GM18511 (cell line): ENCODE results near the gene ABLIM2.
"Not testable (repeated sequence)": the region's sequence is repeated elsewhere in the genome, so short reads cannot be mapped to it uniquely, and the experiment has no call there.

Experiments used
- ATAC-seq: cut with Tn5 transposase; IDR thresholded peaks from one replicate; pipeline ENCODE4 v1.9.1; 2021; ENCODE audit warnings: mild to moderate bottlenecking, moderate library complexity; ENCODE audit not compliant: unreplicated experiment

Gene ABLIM2

GRCh38 chr4:8142556-8142955, 16.1 kb downstream of the ABLIM2 start:
- no peak for ATAC-seq

GRCh38 chr4:8141935-8142334, 16.7 kb downstream of the ABLIM2 start:
- no peak for ATAC-seq

- no peak for ATAC-seq
These were observed 17.7 kb downstream of the ABLIM2 start for GRCh38 chr4:8140915-8141314.

GRCh38 chr4:8139726-8140125, 18.9 kb downstream of the ABLIM2 start:
- ATAC-seq, result not testable (repeated sequence)

DNA sequence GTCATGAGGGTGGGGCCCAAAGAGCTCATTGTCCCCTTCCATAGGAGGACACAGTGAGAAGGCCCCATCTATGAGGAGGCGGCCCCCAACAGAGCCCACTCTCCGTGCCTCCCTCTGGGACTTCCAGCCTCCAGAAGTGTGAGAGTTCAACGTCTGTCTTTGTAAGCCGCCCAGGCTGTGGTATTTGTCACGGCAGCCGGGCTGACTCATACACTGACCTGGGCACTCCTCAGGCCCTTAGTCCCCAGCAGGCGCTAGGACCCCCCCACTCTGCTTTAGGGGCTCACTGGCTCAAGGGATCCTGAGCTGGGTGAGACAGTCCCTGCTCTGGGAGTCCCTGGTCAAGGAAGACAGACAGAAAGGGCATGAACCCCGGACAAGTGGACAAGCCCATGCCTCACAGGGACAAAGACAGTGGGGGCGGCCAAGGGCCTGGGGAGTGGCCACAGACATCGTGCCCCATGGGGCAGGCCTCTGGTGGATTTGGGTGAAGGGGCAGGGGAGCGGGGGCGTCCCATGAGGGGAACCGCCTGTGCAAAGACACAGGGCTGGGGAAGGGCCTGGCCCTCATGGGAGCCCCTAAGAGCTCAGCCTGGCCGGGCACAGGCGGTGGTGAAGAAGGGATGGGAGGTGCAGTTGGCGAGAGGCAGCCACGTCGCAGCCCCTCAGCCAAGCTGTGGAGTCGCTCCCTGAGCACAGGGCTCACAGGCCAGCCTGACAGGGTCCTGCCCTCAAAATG, 21.5 kb downstream of the ABLIM2 start:
- no peak for ATAC-seq

- no peak for ATAC-seq
These were observed 22.1 kb downstream of the ABLIM2 start for GRCh38 chr4:8136529-8136928.

GRCh38 chr4:8135666-8136065, 22.9 kb downstream of the ABLIM2 start:
- ATAC-seq, result no peak

DNA sequence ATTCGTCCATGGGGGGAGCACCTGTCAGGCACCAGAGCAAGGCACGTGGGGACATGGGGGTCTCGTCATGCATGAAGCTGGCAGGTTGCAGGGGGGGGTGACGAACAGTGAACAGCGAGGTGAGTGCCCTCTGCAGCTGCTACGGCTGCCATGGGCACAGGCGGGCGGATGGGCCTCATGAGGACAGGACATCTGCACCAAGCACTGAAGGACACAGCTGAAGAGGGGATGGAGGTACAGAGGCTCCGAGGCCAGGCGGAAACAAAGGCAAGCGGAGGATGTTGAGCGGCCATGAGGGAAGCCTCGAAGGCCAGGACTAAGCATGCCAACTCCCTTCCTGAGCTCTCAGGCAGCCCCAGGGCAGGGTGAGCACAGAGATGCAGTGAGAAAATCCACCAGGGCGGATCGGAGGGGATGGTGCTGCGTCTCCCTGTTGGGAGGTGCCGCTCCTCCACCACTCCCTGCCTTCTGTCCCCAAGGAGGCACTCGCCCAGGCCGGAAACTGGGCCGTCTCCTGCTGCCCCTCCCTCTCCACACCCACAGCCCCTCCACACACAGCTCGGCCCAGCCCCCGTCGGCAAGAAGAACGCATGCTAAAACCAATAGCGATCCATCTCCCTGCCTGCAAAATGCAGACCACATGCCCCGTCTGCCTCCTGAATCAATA, 24.6 kb downstream of the ABLIM2 start:
- no peak for ATAC-seq

DNA sequence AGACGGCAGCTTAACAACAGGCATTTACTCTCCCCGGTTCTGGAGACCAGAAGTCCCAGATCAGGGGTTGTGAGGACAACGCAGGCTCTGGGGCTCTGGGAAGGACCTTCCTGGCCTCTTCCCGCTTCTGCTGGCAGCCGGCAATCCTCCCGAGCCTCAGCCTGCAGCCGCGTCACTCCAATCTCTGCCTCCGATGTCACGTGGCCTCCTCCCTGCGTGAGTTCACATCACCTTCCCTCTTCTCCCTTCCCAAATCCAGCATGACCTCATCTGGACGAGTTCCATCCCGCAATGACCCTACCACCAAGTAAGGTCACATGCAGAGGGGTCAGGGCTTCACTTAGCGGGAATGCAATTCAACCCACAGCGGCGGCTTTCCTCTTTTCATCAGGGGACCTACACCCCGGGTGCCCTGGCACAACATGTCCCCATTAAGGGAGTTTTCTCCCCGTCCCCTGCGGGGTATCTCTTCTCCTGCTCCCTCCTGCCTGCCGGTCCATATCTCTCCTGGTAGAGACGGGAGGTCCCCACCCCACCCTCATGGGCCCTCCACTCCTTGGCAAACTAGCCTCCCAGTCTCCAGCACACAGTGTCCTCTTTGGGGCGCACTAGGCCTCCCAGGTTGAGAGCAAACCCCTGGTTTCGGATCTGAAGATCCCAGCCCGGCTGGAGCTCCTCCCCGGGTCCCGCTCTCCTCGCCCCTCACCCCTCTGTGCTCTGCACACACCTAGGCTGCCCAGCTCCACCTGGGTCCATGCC, 25.5 kb downstream of the ABLIM2 start:
- ATAC-seq, result no peak

- no peak for ATAC-seq
These were observed 26.2 kb downstream of the ABLIM2 start for GRCh38 chr4:8132400-8132799.

DNA sequence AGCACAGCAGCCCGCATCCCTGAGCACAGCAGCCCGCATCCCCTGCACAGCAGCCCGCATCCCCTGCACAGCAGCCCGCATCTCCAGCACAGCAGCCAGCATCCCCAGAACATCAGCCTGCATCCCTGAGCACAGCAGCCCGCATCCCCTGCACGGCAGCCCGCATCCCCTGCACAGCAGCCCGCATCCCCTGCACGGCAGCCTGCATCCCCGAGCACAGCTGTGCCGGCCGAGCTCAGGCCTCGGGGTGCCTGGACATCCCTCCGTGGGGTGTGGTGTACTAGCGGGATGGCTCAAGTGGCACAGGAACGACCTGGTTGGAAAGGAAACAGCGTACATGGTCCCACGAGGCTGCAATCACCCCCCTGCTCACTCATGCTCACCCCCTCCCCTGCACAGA, 26.8 kb downstream of the ABLIM2 start:
- no peak for ATAC-seq

GRCh38 chr4:8131210-8131609, 27.4 kb downstream of the ABLIM2 start:
- no peak for ATAC-seq

- ATAC-seq, result no peak
These were observed 28.1 kb downstream of the ABLIM2 start for GRCh38 chr4:8130346-8131066.

DNA sequence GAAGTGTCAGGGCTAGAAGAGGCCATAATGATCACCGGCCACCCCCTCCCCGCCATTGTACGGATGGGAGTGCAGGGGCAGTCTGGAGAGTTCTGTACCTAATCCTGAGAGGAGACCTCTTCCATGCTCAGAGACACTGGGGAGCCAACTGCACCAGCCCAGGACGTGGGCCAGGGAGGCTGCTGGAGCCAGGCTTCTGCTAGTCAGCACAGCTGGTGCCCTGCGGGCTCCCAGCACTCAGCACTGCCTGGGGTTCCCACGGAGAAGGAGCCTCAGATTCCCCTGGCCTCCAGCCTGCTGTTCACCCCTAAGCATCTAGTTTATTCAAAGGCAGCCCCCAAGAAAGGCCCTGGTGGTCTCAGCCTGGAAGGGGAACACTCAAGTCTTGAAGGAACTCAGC, 28.8 kb downstream of the ABLIM2 start:
- no peak for ATAC-seq

DNA sequence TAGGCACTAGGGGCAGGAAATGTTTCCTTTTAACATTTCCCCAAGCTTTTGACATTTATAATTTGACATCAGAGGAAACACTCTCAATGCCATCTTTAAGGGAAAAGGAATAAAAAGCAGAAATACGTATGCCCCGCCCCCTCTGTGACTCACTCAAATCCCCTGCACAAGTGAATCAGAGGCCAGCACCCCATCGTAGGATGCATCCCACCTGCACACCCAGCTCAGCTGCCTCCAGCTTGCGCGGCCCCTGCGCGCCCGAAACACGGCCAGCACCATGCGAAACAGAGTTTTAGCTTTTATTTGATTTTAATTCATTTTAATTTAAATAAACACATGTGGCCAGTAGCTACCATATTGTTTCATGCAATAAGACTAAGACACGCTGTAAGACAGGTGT, 29.5 kb downstream of the ABLIM2 start:
- ATAC-seq, result no peak

- ATAC-seq, result no peak
These were observed 30.3 kb downstream of the ABLIM2 start for GRCh38 chr4:8128100-8128856.

DNA sequence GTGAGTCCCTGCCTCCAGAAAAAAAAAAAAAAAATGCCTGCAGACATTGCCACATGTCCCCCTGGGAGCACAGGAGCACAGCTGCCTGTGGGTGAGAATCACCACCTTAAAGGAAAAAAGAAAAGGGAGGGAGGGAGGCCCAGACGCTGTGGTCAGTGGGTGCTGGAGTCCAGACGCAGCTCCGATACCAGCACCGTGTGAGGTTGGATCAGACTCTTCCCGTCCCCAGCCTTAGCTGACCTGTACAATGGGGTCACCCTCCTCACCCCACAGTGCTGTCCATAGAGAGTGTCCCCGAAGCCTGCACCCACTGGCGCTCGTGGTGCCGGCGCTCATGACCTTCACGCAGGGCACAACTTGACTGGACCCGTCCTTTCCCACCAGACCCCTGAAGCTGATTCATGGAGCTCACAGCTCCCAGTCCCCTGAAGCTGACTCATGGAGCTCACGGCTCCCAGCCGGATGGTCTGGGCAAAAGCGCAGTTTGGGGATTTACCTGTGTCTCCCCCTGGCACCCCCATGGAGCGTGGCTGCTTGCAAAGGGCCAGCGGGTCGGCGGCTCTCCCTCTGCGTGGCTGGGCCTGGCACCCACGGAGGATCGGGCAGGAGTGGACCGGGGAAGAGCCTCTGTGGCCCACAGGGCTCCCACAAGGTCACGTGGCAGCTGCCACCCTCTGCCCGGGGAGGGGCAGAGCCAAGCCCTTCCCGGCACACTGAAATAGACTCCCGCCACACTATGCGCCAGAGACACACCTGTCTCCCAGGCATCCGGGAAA, 31.4 kb downstream of the ABLIM2 start:
- no peak for ATAC-seq

- no peak for ATAC-seq
These were observed 32.1 kb downstream of the ABLIM2 start for GRCh38 chr4:8126523-8126922.

- ATAC-seq, result no peak
These were observed 33.0 kb downstream of the ABLIM2 start for GRCh38 chr4:8125526-8126056.

- no peak for ATAC-seq
These were observed 34.7 kb downstream of the ABLIM2 start for GRCh38 chr4:8123870-8124269.
